Thymus (tissue), 11 donors: Measurements from ENCODE around the gene MIPOL1. TPM values are rescaled to one million over a fixed set of nuclear protein-coding genes. Genes with fewer than 3 reads are reported as not detected.

ENCODE experiments used
- DNase-seq, 9 donors: peaks; one replicate each; pipeline ENCODE4 v3.0.0-alpha.2; 2013; ENCODE audit warnings: low spot score in 9 of 9, low read depth in 6 of 9, missing footprints in 1 of 9
- H3K27ac ChIP-seq, 2 donors: one replicate each; pipeline ENCODE4 v1.5.1; 2013; ENCODE audit warnings: control low read depth in 1 of 2, low read depth in 1 of 2, low read length in 1 of 2, mild to moderate bottlenecking in 1 of 2, moderate library complexity in 1 of 2
- H3K27me3 ChIP-seq, 2 donors: one replicate each; pipeline ENCODE4 v1.5.1; 2013; ENCODE audit warnings: low read length in 1 of 2; ENCODE audit not compliant: control insufficient read depth in 2 of 2, insufficient read depth in 1 of 2
- H3K36me3 ChIP-seq, 2 donors: one replicate each; pipeline ENCODE4 v1.5.1; 2013; ENCODE audit warnings: low read length in 1 of 2, mild to moderate bottlenecking in 1 of 2, moderate library complexity in 1 of 2; ENCODE audit not compliant: control insufficient read depth in 2 of 2, insufficient read depth in 2 of 2
- H3K4me1 ChIP-seq, 2 donors: one replicate each; pipeline ENCODE4 v1.5.1; 2013; ENCODE audit warnings: low read length in 2 of 2; ENCODE audit not compliant: control insufficient read depth in 2 of 2, insufficient read depth in 2 of 2
- H3K4me3 ChIP-seq, 2 donors: one replicate each; pipeline ENCODE4 v1.5.1; 2013; ENCODE audit warnings: low read length in 2 of 2, control low read depth in 1 of 2, mild to moderate bottlenecking in 1 of 2
- H3K9me3 ChIP-seq, 2 donors: one replicate each; pipeline ENCODE4 v1.5.1; 2013; ENCODE audit warnings: low read length in 1 of 2, mild to moderate bottlenecking in 1 of 2; ENCODE audit not compliant: control insufficient read depth in 2 of 2, insufficient read depth in 1 of 2
- WGBS: extraction: QIAGEN DNeasy Blood & Tissue Kit; methylation state at CpG from one replicate; pipeline ENCODE4 v1.1.7; 2013; 5-methylcytosine and 5-hydroxymethylcytosine counted together
- polyA plus RNA-seq: library from polyadenylated mRNA; stranded (reverse); fragments of 200-250 nt; gene quantifications from one replicate; pipeline ENCODE4 v1.2.3, GENCODE V29; 2013
- total RNA-seq: library from RNA; stranded (reverse); fragments of 120-200 nt; gene quantifications from one replicate; pipeline ENCODE4 v1.2.4, GENCODE V29; 2013
- donor health status: healthy.

The MIPOL1 gene
- total and polyA plus RNA-seq, 2 donors: 2.1 to 2.5 TPM

DNA sequence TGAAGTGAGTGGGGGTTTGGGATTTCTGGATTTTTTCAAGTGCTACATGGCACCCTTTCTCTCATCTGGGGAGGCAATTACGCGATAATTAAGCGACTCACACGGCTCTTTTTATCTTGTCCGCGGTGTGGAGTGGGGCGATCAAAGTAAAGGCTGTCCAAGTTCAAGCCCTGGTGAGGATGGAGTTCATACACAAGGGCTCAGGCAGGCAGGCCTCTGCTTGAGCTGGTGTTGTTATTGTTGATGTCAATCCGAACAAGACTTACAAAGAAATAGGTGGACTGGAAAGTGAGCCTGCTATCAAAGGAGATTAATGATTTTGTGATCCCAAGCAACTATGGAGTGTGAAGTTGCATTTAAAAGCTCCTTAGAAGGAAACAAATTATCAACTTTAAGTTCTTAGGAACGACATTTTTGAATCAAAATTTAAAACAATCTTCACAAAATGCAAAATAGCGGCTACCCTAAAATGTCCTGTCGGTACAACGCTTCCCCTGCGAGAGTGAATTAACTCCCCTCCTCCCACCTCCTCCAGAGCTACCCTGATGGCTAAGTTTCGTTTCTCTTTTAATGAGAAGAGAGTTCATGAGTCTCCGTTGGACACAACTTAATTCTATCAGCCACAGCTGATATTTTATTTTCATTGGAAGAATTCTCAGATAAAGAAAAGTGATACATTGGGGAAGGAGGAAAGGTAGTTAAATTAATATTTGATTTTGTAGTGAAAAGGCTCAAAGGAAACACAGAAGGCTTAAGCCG, 391.4 kb downstream of the MIPOL1 start:
- H3K4me1 ChIP-seq: no peaks in the 10 kb centered on the region
- DNase-seq: no peak
- no peaks in the 10 kb centered on the region for H3K36me3 ChIP-seq
- H3K27me3 ChIP-seq: peaks cover 80 to 96% of the 10 kb centered on the region in 2 donors
- no peak overlapping the region for H3K4me3 ChIP-seq
- H3K9me3 ChIP-seq: peaks cover 3% of the 10 kb centered on the region in 2 donors
- WGBS: 11% methylated on average over 16 of the region's 16 CpGs
- H3K27ac ChIP-seq: no peak overlapping the region

GRCh38 chr14:37589715-37590427, 392.1 kb downstream of the MIPOL1 start:
- no peaks in the 10 kb centered on the region for H3K4me1 ChIP-seq
- H3K27me3 ChIP-seq: peaks cover 80 to 96% of the 10 kb centered on the region in 2 donors
- DNase-seq: no peak
- H3K27ac ChIP-seq: no peak overlapping the region
- WGBS: 14% methylated on average over 6 of the region's 6 CpGs
- no peak overlapping the region for H3K4me3 ChIP-seq
- peaks cover 3% of the 10 kb centered on the region in 2 donors for H3K9me3 ChIP-seq
- no peaks in the 10 kb centered on the region for H3K36me3 ChIP-seq

GRCh38 chr14:37590428-37591139, 392.8 kb downstream of the MIPOL1 start:
- no peaks in the 10 kb centered on the region for H3K4me1 ChIP-seq
- no peaks in the 10 kb centered on the region for H3K36me3 ChIP-seq
- H3K4me3 ChIP-seq: no peak overlapping the region
- H3K27ac ChIP-seq: no peak overlapping the region
- H3K27me3 ChIP-seq: peaks cover 80 to 95% of the 10 kb centered on the region in 2 donors
- peaks cover 3% of the 10 kb centered on the region in 2 donors for H3K9me3 ChIP-seq
- 20% methylated on average over 4 of the region's 4 CpGs for WGBS
- DNase-seq: no peak

GRCh38 chr14:37591311-37591940, 393.7 kb downstream of the MIPOL1 start:
- no peak overlapping the region for H3K27ac ChIP-seq
- WGBS: 6% methylated on average over 45 of the region's 45 CpGs
- DNase-seq: no peak
- peaks cover 79 to 95% of the 10 kb centered on the region in 2 donors for H3K27me3 ChIP-seq
- peaks cover 4 to 7% of the 10 kb centered on the region in 2 donors for H3K9me3 ChIP-seq
- no peaks in the 10 kb centered on the region for H3K36me3 ChIP-seq
- no peak overlapping the region for H3K4me3 ChIP-seq
- no peaks in the 10 kb centered on the region for H3K4me1 ChIP-seq

DNA sequence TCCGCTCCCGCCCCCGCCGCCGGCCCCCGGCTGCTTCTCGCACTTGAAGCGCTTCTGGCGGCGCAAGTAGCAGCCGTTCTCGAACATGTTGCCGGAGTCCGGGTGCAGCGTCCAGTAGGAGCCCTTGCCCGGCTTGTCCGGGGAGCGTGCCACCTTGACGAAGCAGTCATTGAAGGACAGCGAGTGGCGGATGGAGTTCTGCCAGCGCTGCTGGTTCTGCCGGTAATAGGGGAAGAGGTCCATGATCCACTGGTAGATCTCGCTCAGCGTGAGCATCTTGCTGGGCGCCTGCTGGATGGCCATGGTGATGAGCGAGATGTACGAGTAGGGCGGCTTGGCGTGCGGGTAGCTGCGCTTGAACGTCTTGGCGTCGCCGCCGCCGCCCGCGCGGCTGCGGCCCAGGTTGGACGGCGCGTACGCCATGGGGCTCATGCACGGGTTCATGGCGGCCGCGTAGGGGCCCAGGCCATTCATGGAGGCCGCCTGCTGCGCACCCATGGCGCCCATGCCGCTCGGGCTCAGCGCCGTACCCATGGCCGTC, 394.3 kb downstream of the MIPOL1 start:
- Histone ChIP-seq H3K9me3 (peaks cover 4 to 8% of the 10 kb centered on the region in 2 donors), H3K4me3 (no peak overlapping the region), H3K4me1 (no peaks in the 10 kb centered on the region), H3K27ac (no peak overlapping the region), H3K36me3 (no peaks in the 10 kb centered on the region), H3K27me3 (peaks cover 83 to 95% of the 10 kb centered on the region in 2 donors)
- no peak for DNase-seq
- WGBS: 11% methylated on average over 58 of the region's 58 CpGs

- Histone ChIP-seq H3K9me3 (peaks cover 6 to 12% of the 10 kb centered on the region in 2 donors), H3K27ac (no peak overlapping the region), H3K36me3 (no peaks in the 10 kb centered on the region), H3K4me3 (no peak overlapping the region), H3K4me1 (no peaks in the 10 kb centered on the region), H3K27me3 (peaks cover 85 to 95% of the 10 kb centered on the region in 2 donors)
- WGBS: 14% methylated on average over 42 of the region's 42 CpGs
- no peak for DNase-seq
Observed at GRCh38 chr14:37592482-37593408, 395.0 kb downstream of the MIPOL1 start.

- no peak overlapping the region for H3K27ac ChIP-seq
- 17% methylated on average over 14 of the region's 14 CpGs for WGBS
Observed at GRCh38 chr14:37593511-37594237, 395.9 kb downstream of the MIPOL1 start.

More at GRCh38 chr14:37593511-37594237, 395.9 kb downstream of the MIPOL1 start:
- Histone ChIP-seq H3K4me1 (no peaks in the 10 kb centered on the region), H3K4me3 (no peak overlapping the region), H3K36me3 (no peaks in the 10 kb centered on the region), H3K9me3 (peaks cover 8 to 12% of the 10 kb centered on the region in 2 donors), H3K27me3 (peaks cover 84 to 95% of the 10 kb centered on the region in 2 donors)
- no peak for DNase-seq
